Gastrocnemius medialis (tissue), 4 donors: ENCODE data around the gene OR10H2. TPM values are rescaled to one million over a fixed set of nuclear protein-coding genes. Genes with fewer than 3 reads are reported as not detected.

ENCODE experiments used
- ATAC-seq, 2 donors: fragments of 150-250 bp; one replicate each; pipeline ENCODE4 v1.9.1; 2016
- DNase-seq, 2 donors: peaks; one replicate each; pipeline ENCODE4 v3.0.0-alpha.2; 2019
- H3K27ac ChIP-seq, 4 donors: fragments of 200-600 bp; sonication (generic); 1 replicate in 1 of 4; 2 replicates in 3 of 4; pipeline ENCODE4 v1.5.1; 2016 to 2018; ENCODE audit warnings: mild to moderate bottlenecking in 2 of 4, moderate library complexity in 1 of 4
- H3K27me3 ChIP-seq, 3 donors: fragments of 200-600 bp; sonication (generic) in 2 of 3; 1 replicate in 1 of 3; 2 replicates in 2 of 3; pipeline versions ENCODE4 v1.5.1 to v1.6.0; 2016 to 2019; ENCODE audit warnings: mild to moderate bottlenecking in 1 of 3, moderate library complexity in 1 of 3
- H3K36me3 ChIP-seq, 2 donors: fragments of 200-600 bp; sonication (generic) in 1 of 2; one replicate each; pipeline ENCODE4 v1.5.1; 2017 to 2018
- H3K4me1 ChIP-seq, 2 donors: fragments of 200-600 bp; sonication (generic) in 1 of 2; one replicate each; pipeline ENCODE4 v1.5.1; 2016 to 2017; ENCODE audit warnings: mild to moderate bottlenecking in 2 of 2
- H3K4me3 ChIP-seq, 4 donors: fragments of 200-600 bp; sonication (generic) in 3 of 4; 1 replicate in 1 of 4; 2 replicates in 3 of 4; pipeline ENCODE4 v1.5.1; 2016 to 2019; ENCODE audit warnings: mild to moderate bottlenecking in 2 of 4
- H3K9me3 ChIP-seq, 3 donors: fragments of 200-600 bp; sonication (generic) in 2 of 3; 1 replicate in 1 of 3; 2 replicates in 2 of 3; pipeline ENCODE4 v1.5.1; 2016 to 2019
- CTCF ChIP-seq, 5 experiments: fragments of 450-650 bp in 3 of 5; fragments of 200-600 bp in 2 of 5; sonication (generic) in 2 of 5; IDR thresholded peaks in 4 of 5; conservative IDR thresholded peaks in 1 of 5; 1 replicate in 4 of 5; 2 replicates in 1 of 5; pipeline ENCODE4 v1.5.1; 2016 to 2019; ENCODE audit warnings: antibody characterized with exemption in 5 of 5, mild to moderate bottlenecking in 3 of 5, moderate library complexity in 3 of 5
- POLR2A ChIP-seq, 2 donors: fragments of 450-650 bp; IDR thresholded peaks; one replicate each; pipeline ENCODE4 v1.6.1; 2017; ENCODE audit warnings: antibody characterized with exemption in 2 of 2, mild to moderate bottlenecking in 2 of 2, moderate library complexity in 2 of 2
- in situ Hi-C, 4 donors: fragments of 200-750 bp; cut with MboI; loops; one replicate each; pipeline versions ENCODE4 v1.15.0 to v1.8.0; 2017; ENCODE audit warnings: low sequenced_read_pairs in 4 of 4
- intact Hi-C: fragments of 100-400 bp; cut with DNase I; formaldehyde crosslinking; loops from one replicate; pipeline ENCODE4 v1.15.1; 2023; ENCODE audit warnings: low total_unique reads
- total RNA-seq, 4 donors: library from RNA; depleted of rRNA; stranded (reverse); fragments of >200 nt; gene quantifications; one replicate each; pipeline versions ENCODE4 v1.1.0 to v1.2.3, GENCODE V29; 2016

The OR10H2 gene
- total RNA-seq, 4 donors from 2014 or later = not detected

DNA sequence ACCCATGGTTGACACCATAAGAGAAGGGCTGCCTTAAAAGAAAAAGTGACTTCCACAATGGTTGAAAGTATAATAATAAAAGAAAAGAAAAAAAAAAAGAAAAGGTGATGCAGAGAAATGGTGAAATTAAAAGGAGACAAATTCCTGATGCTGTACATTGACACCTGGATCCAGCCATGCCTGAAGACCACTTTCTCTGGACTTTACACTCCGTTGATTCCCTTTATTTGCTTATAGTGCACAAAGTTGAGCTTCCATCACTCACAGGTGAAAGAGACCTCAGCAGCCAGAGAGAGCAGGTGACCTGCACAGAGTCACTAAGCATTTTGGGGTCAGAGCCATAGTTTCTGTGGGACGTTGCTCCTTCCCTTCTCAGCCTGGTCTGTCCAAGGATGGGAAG, 47.4 kb downstream of the OR10H2 start:
- Histone ChIP-seq H3K4me3 (no peak overlapping the region), H3K9me3 (no peaks in the 10 kb centered on the region), H3K27ac (no peak overlapping the region), H3K4me1 (peaks cover 0 to 5% of the 10 kb centered on the region in 2 donors), H3K27me3 (no peaks in the 10 kb centered on the region), H3K36me3 (no peaks in the 10 kb centered on the region)
- intact Hi-C loops (no loop called here), in situ Hi-C loops (no loop called here)
- DNase-seq (no peak), ATAC-seq (no peak)
- TF ChIP-seq POLR2A (IDR thresholded peaks at IDR 0.05) (no peak), CTCF (IDR thresholded peaks at IDR 0.05 in 4 of 5, conservative IDR thresholded peaks at IDR 0.05 in 1 of 5) (no peak)

DNA sequence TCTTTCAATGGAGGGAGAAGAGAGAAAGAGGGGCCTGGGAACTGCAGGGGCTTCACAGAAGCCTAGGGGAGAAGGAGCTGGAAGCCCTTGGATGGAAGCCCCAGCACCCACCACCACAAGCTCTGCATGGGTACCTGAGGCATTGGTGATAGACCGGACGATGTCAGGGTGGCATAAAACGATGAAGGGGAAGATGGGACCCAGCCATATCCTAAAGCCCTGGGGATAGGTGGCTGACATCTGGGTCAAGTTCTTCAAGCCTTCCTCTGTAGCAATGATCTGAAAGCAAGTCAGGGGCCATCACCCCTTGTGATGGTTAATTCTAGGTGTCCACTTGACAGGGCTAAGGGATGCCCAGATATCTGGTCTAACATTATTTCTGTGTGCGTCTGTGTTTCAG, 48.4 kb downstream of the OR10H2 start:
- Histone ChIP-seq H3K4me3 (no peak overlapping the region), H3K27ac (no peak overlapping the region), H3K36me3 (no peaks in the 10 kb centered on the region), H3K9me3 (no peaks in the 10 kb centered on the region), H3K27me3 (no peaks in the 10 kb centered on the region), H3K4me1 (peaks cover 0 to 9% of the 10 kb centered on the region in 2 donors)
- DNase-seq = no peak
- intact Hi-C loops (no loop called here), in situ Hi-C loops (no loop called here)
- no peak for ATAC-seq
- TF ChIP-seq CTCF (IDR thresholded peaks at IDR 0.05 in 4 of 5, conservative IDR thresholded peaks at IDR 0.05 in 1 of 5) = no peak
- no peak for TF ChIP-seq POLR2A (IDR thresholded peaks at IDR 0.05)

GRCh38 chr19:15776991-15777970, 49.5 kb downstream of the OR10H2 start:
- Histone ChIP-seq H3K27ac (no peak overlapping the region), H3K36me3 (no peaks in the 10 kb centered on the region), H3K9me3 (no peaks in the 10 kb centered on the region), H3K4me3 (no peak overlapping the region), H3K27me3 (no peaks in the 10 kb centered on the region), H3K4me1 (peaks cover 0 to 9% of the 10 kb centered on the region in 2 donors)
- ATAC-seq (no peak), DNase-seq (no peak)
- TF ChIP-seq POLR2A (IDR thresholded peaks at IDR 0.05) (no peak), CTCF (IDR thresholded peaks at IDR 0.05 in 4 of 5, conservative IDR thresholded peaks at IDR 0.05 in 1 of 5) (no peak)
- intact Hi-C loops (no loop called here), in situ Hi-C loops (no loop called here)

Other genes starting within 250 kb of the OR10H2 start
- not detected for gene PGLYRP2, start 248.5 kb upstream of the OR10H2 start, total RNA-seq
- gene CYP4F22, start 219.5 kb upstream of the OR10H2 start, total RNA-seq = under 1 TPM in 3 of 4 donors, not detected in 1; 0.24 to 0.29 (median 0.25) TPM
- not detected for gene CYP4F8, start 112.8 kb upstream of the OR10H2 start, total RNA-seq
- under 1 TPM in 3 of 4 donors, not detected in 1; 0.05 to 0.93 (median 0.68) TPM for gene CYP4F3, start 87.1 kb upstream of the OR10H2 start, total RNA-seq
- gene CYP4F12, start 54.9 kb upstream of the OR10H2 start, total RNA-seq = 1 to 10 TPM in 3 of 4 donors, under 1 TPM in 1; 0.71 to 2.8 (median 1.3) TPM
- gene OR10H3, start 10.0 kb downstream of the OR10H2 start, total RNA-seq = not detected
- not detected for gene OR10H5, start 59.6 kb downstream of the OR10H2 start, total RNA-seq
- gene OR10H1, start 87.6 kb downstream of the OR10H2 start, total RNA-seq = not detected
- gene CYP4F2, start 170.1 kb downstream of the OR10H2 start, total RNA-seq = under 1 TPM in 1 of 4 donors, not detected in 3; 0.98 TPM
- under 1 TPM; 0.10 to 0.86 (median 0.32) TPM for gene CYP4F11, start 206.5 kb downstream of the OR10H2 start, total RNA-seq
- gene OR10H4, start 221.0 kb downstream of the OR10H2 start, total RNA-seq = not detected